GM21360 (cell line): ENCODE measurements around the gene PCNA.

Experiments used
- ATAC-seq: cut with Tn5 transposase; IDR thresholded peaks from one replicate; pipeline ENCODE4 v1.9.1; 2021; ENCODE audit warnings: mild to moderate bottlenecking, moderate library complexity; ENCODE audit not compliant: unreplicated experiment

The PCNA gene

DNA sequence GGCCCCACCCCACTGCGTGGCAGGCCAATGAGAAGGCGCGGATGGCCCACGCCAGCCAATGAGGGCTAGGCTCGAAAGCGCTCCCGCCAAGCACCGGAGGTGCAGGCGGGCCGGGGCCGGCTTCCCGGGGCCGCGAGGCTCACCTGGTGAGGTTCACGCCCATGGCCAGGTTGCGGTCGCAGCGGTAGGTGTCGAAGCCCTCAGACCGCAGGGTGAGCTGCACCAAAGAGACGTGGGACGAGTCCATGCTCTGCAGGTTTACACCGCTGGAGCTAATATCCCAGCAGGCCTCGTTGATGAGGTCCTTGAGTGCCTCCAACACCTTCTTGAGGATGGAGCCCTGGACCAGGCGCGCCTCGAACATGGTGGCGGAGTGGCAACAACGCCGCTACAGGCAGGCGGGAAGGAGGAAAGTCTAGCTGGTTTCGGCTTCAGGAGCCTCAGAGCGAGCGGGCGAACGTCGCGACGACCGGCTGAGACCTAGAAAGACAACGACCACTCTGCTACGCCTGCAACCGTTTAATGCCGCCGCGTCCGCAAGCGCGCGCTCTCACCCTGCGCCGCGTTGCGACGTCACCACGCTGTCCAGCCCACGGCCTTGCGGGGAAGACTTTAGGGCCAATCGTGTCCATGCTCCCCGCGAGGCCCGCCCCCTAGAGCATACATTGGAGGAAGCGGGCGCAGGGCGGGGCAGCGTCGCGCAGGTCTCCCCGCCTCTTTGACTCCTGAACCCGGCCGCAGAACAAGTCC is at the start of gene PCNA:
Gene PCNA, minus strand, starts transcription at position 524 of the 750 bp plus-strand sequence. Its CDS starts 160 bp downstream, at position 364.
- peak; percentile 93 for ATAC-seq

DNA sequence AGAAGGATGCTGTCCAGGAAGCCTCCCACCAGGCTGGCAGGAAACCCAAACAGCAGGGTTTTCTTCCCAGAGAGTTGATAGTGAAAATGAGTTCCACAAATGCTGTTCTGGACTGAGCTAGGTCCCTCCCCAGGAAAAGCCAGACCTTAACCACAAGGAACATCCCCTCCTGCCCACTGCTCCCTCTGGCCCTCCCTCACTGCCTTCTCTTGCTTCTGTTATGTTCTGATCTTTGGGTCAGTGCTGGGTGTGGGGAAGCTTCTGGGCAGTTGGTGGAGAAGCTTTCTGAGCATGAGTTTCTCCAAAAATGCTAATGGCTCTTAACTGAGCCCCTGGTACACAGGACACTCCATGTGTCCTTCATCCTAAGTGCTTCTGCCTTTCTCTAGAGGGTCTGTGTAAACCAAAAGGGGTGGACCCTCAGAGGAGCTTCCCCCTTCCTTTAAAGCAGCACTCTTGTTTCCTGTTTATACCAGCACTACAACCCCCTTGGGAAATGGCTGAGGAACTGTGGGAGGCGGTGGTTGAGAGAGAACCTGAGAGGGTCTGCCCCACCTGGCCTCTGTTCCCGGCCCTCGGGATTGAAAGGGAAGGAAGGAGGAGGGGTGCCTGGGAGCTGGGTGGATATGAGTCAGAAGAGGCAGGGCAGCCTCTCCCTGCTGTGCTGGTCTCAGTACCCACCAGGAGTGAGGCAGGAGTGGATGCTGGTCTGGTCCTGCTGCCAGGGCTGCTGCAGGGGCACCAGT is 49.1 kb upstream of the PCNA start:
- ATAC-seq, result no peak

DNA sequence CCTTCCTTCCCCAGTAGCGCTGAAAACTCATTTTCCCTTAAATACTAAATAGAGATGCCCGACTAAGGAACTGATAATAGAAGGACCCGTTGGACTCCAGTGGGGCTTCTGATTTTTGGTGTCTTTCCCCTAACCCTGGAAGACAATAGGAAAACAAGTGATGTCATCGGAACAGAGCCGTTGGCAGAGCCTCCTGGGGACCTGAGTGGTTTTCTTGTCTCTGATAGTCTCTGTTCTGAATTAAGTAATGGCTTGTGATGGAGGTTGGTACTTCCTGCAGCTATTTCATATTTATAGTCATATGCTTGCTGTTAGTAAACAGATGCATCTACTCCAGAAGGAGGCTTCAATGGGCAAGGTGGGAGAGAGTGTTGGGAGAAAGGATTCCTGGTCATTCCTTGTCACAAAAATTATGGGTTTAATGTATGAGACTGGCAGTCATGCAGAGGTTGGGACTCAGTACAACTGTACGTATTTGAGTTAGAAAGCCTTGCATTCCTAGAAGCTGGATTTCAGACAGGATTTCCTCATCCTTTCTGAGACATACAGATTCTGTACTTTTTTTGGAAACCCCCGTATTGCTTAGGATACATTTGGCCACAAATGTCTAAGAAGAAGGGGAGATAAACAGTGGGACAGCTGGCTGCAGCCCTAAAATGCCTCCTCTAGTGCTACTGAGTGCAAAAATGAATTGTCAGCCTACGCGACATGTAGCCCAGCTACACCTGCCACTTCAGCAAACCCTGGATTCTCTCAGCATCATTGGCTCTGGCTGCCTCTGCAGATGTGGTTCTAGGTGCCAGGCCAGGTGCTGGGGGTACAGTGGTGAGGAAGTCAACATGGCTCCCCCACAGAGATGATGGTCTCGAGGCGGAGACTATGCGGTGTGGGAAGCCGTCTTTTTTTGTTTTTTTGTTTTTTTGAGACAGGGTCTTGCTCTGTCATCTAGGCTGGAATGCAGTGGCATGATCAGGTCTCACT is 45.2 kb upstream of the PCNA start:
- no peak for ATAC-seq

GRCh38 chr20:5161536-5162164 is 41.9 kb upstream of the PCNA start:
- ATAC-seq, result no peak

GRCh38 chr20:5160882-5161281 is 41.1 kb upstream of the PCNA start:
- no peak for ATAC-seq

DNA sequence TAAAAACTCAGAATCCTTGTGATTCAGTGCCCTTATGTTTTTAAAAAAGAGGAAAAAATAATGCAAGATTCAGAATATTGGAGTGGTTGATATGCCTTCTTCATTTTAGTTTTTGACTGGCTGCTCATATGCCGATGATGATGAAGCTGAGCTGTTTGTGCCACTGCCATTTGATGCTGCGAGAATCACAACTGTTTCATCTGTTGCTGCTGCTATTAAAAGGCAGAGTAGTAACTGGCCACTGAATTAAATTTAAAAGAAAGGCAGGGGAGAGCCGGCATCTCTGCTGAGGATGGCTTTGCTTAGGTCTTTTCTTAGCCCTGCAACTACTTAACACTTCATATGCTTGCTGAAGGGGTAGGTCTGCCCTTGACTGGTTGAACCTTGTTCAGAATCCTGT is 40.2 kb upstream of the PCNA start:
- no peak for ATAC-seq

DNA sequence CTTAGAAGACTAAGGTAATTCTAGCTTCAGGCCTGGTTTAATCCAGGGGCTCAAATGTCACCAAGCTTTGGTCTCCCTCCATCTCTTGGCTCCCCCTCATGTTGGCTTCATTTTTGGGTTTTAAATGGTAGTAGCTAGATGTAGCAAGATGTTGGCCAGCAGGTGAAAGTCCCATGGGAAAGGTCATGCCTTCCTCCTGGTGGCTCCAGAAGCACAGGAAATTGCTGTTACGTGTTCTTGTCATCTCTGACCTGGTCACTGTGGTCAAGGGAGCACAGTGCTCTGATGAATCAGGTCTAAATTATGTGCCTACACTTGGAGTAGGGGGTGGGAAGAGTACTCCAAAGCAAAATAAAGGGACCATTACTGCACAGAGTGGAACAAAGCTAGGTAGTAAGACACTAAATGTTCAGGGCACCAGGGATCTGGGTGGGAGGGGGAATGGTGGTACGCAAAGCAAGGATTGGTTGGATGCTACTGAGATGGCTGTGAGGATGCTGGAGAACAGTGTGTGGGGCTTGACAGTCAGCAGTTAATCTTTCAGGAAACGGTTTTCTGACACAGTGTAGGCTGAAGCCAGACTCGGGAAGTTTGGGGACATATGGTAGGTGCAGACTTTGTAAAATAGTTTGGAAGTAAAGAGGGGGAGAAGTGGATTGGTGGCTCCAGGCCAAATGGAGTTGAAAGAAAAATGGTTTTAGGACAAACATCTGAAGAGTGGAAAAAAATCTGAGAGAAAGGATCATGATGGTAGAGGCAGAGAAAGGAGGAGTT is 37.1 kb upstream of the PCNA start:
- ATAC-seq, result no peak

GRCh38 chr20:5155404-5155803 is 35.6 kb upstream of the PCNA start:
- no peak for ATAC-seq

DNA sequence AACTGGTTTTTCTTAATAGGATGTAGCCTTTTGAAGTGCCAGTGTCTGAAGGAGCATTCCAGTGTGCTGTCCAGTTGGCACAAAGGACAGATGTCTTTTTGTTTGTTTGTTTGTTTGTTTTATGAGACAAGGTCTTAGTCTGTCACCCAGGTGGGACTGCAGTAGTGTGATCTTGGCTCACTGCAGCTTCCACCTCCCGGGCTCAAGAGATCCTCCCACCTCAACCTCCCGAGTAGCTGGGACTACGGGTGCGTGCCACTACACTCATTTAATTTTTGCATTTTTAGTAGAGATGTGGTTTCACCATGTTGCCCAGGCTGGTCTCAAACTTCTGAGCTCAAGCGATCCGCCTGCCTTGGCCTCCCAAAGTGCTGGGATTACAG is 34.8 kb upstream of the PCNA start:
- ATAC-seq, result no peak

GRCh38 chr20:5153612-5154542 is 34.1 kb upstream of the PCNA start:
- no peak for ATAC-seq

GRCh38 chr20:5153152-5153467 is 33.4 kb upstream of the PCNA start:
- ATAC-seq, result no peak

- no peak for ATAC-seq
These were observed 30.7 kb upstream of the PCNA start for GRCh38 chr20:5150226-5151076.

GRCh38 chr20:5149892-5150225 is 30.1 kb upstream of the PCNA start:
- ATAC-seq, result no peak

DNA sequence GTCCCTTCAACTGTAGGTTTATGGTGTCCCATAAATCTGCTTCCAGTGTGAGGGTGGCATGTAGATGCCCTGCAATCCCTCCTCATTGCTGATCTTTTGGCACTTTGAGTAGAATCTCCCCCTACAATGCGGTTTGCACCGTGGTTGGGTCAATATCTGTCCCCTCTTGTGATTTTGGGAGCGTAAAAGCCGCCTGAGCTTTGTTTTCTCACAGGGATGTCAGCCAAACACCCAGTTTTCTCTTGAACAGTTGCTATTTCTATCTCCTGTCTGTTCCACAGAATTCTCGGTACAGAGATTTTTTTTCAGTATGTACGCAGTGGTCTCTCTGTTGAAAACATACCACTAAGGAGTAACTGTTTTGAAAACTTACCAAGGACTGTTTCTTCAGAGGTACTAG is 28.8 kb upstream of the PCNA start:
- ATAC-seq, result no peak

DNA sequence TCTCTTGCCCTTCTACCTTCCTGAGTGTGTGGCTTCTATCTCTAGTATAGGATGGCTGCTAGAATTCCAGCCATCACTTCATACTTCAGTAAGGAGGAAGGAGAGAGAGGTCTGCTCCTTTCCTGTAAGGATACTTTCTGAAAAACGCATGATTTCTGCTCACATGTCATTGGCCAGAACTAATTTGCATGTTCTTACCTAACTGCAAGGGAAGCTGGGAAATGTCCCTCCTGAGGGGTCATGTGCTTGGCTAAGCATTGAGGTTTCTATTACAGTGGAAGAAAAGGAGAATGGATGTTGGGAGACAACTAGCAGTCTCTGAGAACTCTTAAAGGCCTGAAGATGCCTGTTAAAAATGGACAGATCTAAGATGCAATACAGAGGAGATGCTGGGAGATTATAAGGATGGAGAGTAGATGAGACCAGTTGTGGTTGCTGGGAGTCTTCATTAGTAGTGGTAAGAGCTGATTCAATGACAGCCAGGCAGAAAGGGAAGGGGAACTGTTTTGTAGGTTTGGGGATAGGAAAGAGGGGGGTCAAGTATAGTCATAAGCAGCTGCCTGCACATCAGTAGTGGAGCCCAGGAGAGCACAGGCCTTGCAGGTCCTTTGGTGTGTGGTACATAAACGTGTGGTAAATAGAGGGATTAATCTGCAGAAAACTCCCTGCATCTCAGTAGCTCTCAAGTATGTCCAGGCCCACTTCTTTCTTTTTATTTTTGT is 27.3 kb upstream of the PCNA start:
- no peak for ATAC-seq

DNA sequence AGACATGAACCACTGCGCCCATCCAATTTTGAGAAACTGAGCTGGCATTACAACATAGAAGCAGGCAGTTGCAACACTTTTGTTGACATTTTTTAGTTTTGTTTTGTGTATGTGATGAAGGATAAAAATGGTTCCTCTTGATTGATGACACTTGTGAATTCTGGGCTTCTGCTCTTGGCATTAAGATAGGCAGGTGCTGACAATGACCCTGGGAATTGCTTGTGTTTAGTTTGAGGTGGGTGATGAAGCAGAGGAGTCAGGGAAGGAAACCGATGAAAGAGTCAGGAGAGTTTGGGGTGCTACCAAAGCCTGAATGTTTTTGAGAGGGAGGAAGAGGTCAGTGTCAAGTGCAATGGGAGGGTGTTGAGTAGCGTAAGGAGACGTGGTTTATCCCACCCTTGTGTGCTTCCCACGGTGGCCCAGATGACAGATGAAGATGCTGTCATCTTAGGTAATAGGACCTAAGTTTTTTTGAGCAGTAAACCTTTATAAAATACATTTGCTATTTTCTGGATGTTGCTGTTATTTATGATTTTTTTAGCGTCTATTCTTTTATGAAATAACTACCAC is 26.4 kb upstream of the PCNA start:
- no peak for ATAC-seq

GRCh38 chr20:5145365-5146098 is 25.8 kb upstream of the PCNA start:
- no peak for ATAC-seq
